ENCODE data around the gene LRMDA.

The LRMDA gene

DNA sequence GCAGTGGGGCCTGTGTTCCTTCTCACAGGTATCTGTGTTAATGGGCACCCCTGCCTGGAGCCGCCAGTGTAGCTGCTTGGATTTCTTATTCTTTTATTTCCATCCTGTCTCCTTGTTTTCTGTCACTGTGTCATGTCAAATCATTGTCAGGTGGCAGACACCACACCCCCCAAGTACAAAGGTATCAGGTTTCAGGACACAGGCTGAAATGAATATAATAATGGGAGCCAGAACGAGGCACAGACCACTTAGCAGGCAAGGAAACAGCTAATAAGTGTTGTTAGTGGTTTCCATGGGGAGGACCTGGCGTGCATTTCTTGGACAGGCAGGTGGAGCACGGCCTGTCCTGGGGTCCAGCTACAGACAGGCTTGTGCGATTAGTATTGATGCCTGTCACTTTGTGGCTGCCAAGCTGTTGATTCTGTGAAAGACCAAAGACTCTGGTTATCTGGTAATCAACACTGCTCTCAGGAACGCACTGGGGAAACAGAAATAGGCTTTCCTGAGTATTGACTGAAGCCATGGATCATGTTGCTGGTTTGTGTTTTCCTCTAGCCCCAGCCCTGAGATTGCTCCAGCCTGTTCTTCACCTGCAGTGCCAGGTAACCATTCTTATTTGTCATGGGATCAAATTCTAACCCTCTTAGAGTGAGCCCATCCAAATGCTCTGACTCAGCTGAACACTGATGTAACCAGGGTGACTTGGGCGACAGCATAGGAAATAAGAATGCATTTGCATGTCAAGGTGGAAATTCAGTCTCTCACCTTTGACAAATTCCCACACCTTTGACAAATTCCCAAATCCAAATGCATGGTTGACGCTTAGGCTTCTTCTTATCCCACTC, 1002.0 kb downstream of the LRMDA start:
- DNase-seq (ENCODE audit: low read depth), result no peak

DNA sequence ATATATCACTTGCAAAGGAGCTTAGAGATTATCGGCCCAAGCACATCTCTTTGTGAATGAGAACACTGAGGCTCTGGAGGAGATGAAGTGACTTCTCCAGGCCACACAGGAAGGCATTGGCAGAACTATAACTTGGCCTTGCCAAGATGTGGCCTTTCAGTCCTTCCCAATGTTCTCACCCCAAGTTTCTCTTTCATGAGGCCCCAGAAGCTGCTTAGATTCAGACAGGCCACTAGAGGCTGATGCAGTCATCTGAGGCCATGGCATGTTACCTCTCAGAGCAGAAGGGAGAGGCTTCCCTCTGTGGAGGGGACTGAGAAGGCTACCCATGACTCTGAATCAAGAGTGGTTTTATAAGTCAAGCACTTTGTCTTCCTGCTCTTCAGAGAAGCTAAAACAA, 1003.7 kb downstream of the LRMDA start:
- H3K4me3 ChIP-seq (ENCODE audit: low read depth, low read length), result no peak overlapping the region
- no peak for DNase-seq (ENCODE audit: low read depth)

More for the DNA sequence above, 1002.0 kb downstream of the LRMDA start:
- H3K4me3 ChIP-seq (ENCODE audit: low read depth, low read length), result no peak overlapping the region

DNA sequence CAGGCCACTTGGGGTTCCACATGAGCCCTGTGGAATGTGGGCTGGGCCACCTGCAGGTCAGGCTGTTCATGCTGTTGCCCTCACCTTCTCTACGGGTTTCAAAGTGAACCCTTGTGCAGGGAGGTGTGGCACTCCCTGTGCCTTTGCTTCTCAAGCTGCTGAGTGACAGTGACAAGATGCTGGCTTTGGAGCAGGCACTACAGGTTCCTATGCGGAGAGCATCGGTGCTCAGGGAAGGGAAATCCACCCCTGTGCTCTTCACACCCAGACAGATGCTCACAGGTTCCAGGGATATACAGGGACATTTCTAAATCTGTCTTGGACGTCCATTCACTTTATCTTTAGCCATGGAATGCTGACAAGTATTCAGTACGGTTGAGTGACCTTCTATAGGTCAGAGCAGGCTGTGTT, 1005.0 kb downstream of the LRMDA start:
- no peak overlapping the region for H3K4me3 ChIP-seq (ENCODE audit: low read depth, low read length)
- no peak for DNase-seq (ENCODE audit: low read depth)

DNA sequence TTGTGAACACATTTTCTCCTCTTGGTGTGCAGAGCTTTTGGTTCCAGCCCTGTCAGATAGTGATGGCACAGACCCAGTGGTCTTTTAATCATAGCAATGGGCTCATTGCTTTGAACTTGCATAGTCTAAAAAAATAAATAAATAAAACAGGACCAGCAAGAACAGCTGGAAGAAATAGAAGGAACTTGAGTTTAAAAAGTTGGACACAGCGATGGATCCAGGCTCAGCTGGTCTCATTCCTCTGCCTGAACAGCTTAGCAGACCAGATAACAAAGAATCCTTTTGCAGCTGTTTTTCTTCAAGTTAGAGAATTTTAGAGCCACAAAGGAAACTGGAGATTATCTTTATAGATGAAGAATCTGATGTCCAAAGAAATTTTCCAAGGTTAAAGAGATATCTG, 1005.6 kb downstream of the LRMDA start:
- DNase-seq (ENCODE audit: low read depth), result no peak

DNA sequence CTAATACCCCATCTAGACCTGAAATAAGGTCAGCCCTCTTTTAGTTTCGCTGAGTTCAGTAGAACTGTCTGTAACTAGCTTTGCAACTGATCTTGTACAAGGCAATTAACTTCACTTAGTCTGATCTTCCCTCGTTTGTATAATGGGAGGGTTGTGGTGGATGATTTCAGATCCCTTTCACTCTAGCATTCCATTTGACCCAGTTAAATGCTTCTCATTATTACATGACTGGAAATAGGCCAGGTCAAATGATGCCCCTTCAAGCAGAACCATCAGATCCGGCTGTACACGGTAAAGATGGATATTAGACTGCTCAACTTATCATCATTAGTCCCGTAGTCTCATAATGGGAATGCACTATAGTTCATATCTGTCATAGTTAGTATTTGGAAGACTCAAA, 1009.0 kb downstream of the LRMDA start:
- no peak overlapping the region for H3K4me3 ChIP-seq (ENCODE audit: low read depth, low read length)
- no peak for DNase-seq (ENCODE audit: low read depth)

More for the DNA sequence above, 1005.6 kb downstream of the LRMDA start:
- H3K4me3 ChIP-seq (ENCODE audit: low read depth, low read length), result no peak overlapping the region

DNA sequence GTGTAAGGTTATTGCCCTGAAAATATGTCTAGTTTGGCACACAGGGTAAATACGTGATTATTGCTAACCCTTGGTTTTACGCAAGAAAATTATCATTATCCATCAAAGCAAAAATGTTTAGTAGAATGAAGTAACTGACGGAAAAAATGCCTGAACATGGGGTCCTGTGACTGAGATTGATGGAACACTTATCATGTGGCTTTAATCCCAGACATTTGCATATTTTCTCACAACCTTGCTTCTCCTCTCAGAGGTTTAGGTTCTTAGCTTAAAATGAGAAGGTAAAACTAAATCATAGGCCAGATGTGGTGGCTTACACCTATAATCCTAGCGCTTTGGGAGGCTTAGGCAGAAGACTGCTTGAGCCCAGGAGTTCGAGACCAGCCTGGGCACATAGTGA, 1010.7 kb downstream of the LRMDA start:
- H3K4me3 ChIP-seq (ENCODE audit: low read depth, low read length), result no peak overlapping the region
- no peak for DNase-seq (ENCODE audit: low read depth)

DNA sequence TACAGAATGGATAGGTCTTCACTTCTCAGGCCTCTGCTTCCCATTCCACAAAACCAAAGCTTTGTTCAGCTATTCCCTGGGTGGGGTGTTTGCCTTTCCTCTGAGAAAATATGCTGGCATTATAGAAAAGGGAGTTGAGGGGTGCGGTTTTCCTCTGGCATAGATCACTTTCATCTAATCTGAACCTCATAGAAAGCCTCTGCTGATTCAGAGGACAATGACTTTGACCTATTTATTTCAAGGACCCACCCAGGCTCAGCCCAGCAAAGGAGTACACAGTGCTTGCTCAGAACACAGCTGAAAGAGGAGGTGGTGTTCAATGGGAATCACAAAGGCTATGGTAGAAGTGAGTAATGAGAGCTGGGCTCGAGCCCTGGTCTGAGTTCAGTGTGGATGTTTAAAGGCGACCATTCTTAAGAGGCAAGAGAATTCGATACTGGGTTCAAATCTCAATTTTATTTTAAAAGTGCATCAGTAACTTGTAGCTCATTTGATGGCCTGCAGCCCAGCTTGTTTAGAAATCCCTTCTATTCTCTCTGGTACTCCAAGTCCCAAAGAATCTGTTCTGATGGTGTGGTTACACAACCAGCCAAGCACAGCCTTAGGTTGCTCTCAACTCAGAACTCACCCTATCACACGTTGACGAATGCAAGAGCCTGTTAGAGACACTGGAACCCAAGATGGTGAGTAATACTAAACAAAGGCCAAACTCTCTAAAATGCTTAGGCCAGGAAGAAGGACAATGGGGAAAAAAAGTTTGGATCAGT, 1012.8 kb downstream of the LRMDA start:
- peak; percentile 31 for DNase-seq (ENCODE audit: low read depth)
- no peak overlapping the region for H3K4me3 ChIP-seq (ENCODE audit: low read depth, low read length)

DNA sequence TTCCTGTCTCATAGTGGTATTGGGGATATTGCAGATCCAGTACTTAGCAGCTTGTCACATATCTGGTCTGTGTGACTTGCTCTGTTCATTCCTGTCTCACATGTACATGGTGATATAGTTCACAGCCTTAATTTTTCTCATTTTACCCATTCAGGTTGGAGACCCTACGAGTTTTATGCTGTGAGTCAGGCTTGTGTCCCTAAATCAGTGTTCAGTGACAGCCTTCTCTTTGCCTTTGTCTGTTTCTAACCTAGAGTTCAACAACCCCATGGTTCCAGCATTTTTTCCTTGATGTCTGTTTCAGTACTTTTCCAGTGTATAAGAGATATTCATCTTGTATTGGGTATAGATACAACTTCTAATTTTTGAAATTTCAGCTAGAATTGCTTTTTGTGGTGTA, 1016.2 kb downstream of the LRMDA start:
- no peak for DNase-seq (ENCODE audit: low read depth)

DNA sequence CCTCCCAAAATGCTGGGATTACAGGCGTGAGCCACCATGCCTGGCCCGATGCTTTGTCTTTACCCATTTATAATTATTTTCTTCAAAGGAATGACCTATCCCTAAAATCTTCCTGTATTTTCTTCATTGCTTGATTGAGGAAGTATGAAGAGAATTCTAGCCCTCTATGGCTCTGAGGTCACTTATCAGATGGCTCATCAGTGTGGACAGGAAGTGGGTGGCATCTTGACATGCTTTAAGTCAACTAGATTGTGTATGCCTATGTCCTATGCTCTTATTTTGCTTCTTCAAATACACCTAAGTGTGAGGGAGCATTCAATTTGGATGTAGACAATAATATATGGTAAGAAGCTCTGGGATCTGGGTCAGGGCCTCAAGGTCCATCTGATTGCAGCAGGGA, 1020.5 kb downstream of the LRMDA start:
- no peak for DNase-seq (ENCODE audit: low read depth)
- no peak overlapping the region for H3K4me3 ChIP-seq (ENCODE audit: low read depth, low read length)

More for the DNA sequence above, 1016.2 kb downstream of the LRMDA start:
- H3K4me3 ChIP-seq (ENCODE audit: low read depth, low read length), result no peak overlapping the region

DNA sequence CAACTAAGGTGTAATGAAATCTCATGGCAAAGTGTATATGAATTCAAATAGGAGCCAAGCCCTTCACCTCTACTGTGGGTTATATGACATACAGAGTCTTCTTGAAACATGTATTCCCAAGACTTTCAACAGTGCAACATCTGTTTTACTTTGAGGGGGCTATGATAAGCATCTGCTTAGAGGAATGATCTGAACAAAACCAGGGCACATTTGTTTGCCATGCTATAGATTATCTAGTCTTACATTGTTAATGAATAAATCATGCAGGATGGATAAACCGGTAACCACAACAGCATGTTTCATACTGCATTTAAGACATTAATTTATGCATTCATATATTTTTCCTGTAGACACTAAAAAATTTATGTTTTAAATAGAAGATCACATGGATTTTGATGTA, 1021.9 kb downstream of the LRMDA start:
- no peak for DNase-seq (ENCODE audit: low read depth)
- H3K4me3 ChIP-seq (ENCODE audit: low read depth, low read length), result no peak overlapping the region

DNA sequence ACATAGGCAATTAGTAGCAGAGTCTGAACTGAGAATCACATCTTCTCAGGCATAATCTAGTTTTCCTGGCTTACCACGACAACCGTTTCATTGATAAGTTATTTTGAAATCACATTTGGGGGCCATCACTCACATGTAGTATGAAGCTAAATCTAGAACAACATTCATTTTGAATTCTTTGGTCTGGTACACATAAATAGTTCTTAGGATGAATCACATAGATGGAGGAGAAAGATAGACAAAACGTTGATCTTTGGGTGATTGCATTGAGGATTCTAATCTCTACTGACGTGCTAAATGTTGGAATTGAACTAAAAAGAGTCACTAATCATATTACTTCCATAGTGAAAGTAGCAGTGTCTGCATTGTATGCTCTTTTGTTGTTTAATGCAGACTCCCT, 1022.6 kb downstream of the LRMDA start:
- DNase-seq (ENCODE audit: low read depth), result no peak
- H3K4me3 ChIP-seq (ENCODE audit: low read depth, low read length), result no peak overlapping the region

DNA sequence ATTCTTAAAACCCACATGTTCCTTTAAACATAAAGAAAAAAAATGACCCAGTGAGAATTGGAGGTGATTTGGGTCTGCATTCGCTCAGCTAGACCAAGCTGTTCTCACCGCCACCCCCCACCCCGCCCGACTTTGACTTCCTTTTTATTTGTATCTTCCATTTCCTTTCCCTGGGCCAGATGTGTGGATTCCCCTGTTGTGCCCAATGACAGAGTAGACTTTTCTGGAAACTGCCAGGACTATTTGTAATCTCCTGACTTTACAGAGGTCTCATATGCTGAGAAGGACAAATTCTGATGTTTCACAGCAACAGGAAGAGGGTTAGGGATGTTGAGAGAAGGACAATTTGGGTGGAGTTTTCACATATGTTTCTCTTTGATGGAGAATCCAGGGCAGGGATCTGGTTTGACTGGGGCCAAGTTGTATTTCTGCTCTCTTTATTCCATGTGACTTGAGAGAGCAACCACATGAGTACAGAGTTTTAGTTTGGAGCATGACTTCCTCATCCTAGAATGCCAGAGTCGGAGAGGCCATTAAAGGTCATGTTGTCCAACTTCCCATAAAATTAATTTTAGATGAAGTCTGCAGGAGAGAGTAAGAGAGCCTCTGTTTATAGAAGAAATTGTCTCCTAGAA, 1023.2 kb downstream of the LRMDA start:
- H3K4me3 ChIP-seq (ENCODE audit: low read depth, low read length), result no peak overlapping the region
- DNase-seq (ENCODE audit: low read depth), result no peak

DNA sequence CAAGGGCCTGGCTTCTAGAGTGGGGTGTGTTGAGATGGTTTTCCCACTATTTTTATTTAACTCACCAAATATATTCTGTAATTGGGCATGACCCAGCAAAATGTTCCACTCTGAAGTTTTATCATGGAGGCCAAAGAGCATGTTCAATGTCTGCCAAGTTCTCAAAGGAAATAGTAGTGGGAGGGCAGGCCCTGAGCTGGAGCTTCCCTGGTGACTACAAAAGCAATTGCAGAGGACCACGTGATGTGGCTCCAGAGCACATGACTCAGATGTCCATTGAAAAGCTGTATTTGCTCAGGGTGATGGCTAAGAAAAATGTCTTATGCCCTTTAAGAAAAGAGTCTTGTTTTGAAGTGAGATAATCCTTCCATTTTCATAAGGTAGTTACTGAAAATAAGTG, 1024.8 kb downstream of the LRMDA start:
- DNase-seq (ENCODE audit: low read depth), result peak; percentile 26

DNA sequence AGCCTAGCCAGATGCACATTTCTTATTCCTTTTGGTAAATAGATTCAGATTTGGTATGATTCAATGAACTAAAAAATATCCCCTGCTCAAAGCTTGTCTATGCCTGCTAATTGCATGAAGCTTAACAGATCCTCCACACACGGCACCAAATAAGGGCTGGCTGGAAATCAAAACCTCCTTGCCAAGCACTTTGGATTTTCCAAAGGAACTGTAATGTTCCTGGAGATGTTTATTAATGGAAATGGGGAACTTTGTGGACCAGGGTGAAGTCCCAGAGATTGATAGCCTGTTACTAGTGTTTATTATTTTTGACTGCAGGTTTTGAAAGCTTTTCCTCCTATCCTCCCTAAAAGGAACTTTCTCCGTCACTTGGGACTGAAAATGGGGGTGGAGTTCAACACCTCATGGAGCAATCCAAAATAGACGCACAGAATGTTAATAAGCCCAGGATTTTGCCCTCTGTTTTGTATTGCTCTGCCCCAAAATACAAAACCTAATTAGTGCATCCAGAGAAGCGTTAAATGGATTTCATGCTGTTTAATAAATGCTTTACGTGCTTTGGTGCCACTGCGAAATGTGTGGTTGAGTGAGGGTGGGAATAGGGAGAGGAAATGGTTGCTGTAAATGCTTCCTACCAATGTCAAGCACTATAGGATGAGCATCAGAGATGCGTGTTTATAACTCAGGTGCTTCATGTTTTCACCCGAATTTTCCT, 1027.7 kb downstream of the LRMDA start:
- DNase-seq (ENCODE audit: low read depth), result no peak
- H3K4me3 ChIP-seq (ENCODE audit: low read depth, low read length), result no peak overlapping the region

More for the DNA sequence above, 1024.8 kb downstream of the LRMDA start:
- H3K4me3 ChIP-seq (ENCODE audit: low read depth, low read length), result no peak overlapping the region

DNA sequence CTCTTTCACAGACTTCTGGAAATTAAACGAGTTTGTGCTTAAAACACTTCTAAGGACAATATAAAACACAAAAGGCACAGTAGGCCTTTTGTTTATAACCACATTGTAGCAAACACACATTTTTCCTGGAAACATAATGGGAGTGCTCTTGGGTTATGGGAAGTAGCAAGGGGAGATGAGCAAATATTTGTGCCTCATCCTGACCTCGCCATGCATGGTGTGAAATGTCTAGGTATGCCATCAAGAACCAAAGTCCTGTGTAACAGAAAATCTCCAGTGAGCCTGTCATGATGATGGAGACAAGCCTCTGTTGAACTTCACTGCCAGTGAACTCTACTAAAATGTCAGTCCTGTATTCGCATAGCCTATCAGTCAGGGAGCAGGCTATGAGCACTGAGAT, 1029.6 kb downstream of the LRMDA start:
- DNase-seq (ENCODE audit: low read depth), result no peak
- H3K4me3 ChIP-seq (ENCODE audit: low read depth, low read length), result no peak overlapping the region

DNA sequence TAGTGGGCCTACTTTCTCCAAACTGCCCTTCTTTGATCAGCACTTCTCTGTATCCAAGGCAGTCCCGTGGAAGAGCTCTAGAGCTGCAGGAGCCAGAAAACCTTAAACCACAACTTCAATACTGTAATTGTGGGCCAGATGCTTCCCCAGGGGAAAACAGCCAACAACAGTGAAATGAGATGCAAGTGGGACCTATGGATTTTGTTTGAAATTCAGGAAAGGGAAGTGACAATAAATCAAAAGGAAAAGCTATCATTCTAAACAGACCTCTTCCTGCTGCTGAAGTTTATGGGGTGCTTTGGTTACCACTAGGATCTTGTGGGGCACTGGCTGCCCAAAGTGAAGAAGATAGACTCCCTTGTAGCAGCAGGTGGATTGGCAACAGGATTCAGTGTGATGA, 1031.7 kb downstream of the LRMDA start:
- no peak overlapping the region for H3K4me3 ChIP-seq (ENCODE audit: low read depth, low read length)
- no peak for DNase-seq (ENCODE audit: low read depth)

DNA sequence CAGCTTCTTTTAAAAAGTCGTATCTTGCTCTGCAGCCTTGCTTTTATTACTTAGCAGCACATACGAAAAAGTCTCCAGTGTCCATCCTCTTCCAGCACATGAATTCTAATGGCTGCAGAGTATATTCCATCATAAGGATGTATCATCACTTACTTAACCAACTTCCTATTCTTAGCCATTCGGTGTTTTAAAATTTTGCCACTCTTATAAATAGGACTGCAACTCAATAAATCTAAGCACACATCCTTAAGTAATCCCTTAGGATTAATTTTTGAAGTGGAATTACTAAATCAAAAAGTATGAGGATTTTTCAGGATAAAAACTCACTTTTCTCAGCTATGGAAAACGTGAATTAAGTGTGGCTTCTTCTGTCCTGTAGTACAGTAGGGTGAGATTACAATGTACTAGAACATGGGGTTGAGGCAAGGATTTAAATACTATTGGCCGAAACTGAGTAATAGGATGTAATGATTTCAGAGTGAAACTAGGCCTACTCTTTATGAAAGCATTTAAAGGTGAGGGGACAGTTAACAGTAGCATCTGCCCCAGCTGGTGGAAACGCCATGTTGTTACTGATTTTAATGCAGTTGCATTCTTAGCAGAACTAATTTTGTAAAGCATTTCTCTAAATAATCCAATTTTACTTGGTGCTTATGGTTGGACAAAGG, 1035.5 kb downstream of the LRMDA start:
- no peak for DNase-seq (ENCODE audit: low read depth)
- no peak overlapping the region for H3K4me3 ChIP-seq (ENCODE audit: low read depth, low read length)

DNA sequence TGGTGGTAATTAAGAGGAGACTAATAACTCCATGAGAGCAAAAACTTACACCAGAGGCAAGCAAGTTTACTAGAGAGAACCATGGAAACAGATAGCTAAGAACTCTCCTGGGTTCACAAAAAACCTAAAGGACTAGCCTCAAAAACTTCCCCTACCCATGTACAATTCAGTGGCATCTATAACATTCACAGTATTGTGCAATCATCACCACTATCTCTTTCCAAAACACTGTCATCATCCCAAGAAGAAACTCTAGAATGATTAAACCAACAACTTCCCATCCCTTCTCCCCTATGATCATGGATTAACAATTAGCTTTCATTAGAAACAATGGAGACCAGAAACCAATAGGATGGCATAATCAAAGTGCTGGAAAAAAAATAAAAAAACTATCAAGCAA, 1038.3 kb downstream of the LRMDA start:
- H3K4me3 ChIP-seq (ENCODE audit: low read depth, low read length), result no peak overlapping the region
- DNase-seq (ENCODE audit: low read depth), result no peak

DNA sequence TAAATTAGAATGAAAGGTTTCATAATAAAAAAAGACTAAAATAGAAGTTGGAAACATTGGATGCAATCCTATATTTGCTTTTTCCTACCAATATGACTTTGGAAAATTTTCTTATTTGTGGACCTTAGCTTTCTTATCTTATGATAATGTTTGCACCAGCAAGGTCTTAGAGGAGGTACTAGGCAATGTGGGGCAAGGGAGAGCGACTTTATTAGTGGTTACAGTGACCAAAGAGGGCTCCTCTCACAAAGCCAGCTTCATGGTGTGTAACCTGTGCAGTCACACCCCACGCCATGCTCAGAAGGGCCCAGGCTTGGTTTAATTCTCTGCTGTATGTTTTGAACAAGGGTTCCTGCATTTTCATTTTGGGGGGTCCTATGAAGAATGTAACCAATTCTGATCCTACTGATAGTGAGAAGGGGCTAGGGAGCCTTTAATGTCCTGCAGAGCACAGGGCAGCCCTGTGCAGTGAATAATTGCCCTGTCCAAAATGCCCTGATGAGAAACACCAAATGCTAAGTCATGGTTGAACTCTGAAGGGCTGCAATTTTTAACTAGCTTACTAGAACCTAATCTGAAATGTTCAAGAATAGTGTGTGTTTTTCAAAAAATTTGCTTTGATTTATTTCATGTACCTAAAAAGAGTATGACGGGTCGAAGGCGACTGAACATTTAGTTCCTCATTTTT, 1047.8 kb downstream of the LRMDA start:
- H3K4me3 ChIP-seq (ENCODE audit: low read depth, low read length), result no peak overlapping the region
- no peak for DNase-seq (ENCODE audit: low read depth)

Data from skeletal muscle cell (primary cell).